ENCODE measurements around the gene NOS2. TPM values are rescaled to one million over a fixed set of nuclear protein-coding genes. Genes with fewer than 3 reads are reported as not detected.
"Not testable (repeated sequence)": the region's sequence is repeated elsewhere in the genome, so short reads cannot be mapped to it uniquely, and the experiment has no call there.

Gene NOS2
- total RNA-seq: 1 to 10 TPM in 1 of 4 donors, under 1 TPM in 2, not detected in 1; 0.57 to 1.1 (median 0.59) TPM

DNA sequence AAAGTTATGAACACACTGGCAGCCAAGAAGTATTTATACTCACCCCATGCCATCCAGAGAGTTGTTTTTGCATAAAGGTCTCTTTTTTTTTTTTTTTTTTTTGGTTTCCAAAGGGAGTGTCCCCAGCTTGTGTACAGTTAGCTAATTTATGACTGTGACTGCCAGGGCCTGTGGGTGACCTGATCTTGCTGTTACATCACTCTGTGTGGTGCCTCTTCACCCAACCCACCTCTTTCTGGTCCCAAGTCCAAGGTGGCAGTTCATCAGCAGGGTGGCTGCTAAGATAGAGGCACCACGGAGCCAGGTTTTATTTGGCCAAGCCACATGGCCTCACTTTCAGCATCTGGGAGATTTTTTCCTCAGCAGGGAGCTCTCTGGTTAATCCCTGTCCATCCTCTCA is at the start of gene NOS2:
TSS of gene NOS2 (minus strand) at position 8 of the 400 bp plus-strand sequence. CDS start 1,720 bp downstream, outside the sequence.
- intact Hi-C loops (cut with DNase I; ENCODE audit: low total_unique reads): no loop called here
- no peak within 1 kb of the TSS for H3K4me3 ChIP-seq (ENCODE audit: low read depth, poor library complexity, severe bottlenecking)
- WGBS, 2 donors: 20 to 41% methylated on average over 1 of the region's 1 CpG
- no peak for TF ChIP-seq POLR2A (IDR thresholded peaks at IDR 0.05)
- TF ChIP-seq, protein P1, sequence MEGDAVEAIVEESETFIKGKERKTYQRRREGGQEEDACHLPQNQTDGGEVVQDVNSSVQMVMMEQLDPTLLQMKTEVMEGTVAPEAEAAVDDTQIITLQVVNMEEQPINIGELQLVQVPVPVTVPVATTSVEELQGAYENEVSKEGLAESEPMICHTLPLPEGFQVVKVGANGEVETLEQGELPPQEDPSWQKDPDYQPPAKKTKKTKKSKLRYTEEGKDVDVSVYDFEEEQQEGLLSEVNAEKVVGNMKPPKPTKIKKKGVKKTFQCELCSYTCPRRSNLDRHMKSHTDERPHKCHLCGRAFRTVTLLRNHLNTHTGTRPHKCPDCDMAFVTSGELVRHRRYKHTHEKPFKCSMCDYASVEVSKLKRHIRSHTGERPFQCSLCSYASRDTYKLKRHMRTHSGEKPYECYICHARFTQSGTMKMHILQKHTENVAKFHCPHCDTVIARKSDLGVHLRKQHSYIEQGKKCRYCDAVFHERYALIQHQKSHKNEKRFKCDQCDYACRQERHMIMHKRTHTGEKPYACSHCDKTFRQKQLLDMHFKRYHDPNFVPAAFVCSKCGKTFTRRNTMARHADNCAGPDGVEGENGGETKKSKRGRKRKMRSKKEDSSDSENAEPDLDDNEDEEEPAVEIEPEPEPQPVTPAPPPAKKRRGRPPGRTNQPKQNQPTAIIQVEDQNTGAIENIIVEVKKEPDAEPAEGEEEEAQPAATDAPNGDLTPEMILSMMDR (IDR thresholded peaks at IDR 0.05): no peak
- DNase-seq (ENCODE audit: low spot score in 2 of 2): no peak

DNA sequence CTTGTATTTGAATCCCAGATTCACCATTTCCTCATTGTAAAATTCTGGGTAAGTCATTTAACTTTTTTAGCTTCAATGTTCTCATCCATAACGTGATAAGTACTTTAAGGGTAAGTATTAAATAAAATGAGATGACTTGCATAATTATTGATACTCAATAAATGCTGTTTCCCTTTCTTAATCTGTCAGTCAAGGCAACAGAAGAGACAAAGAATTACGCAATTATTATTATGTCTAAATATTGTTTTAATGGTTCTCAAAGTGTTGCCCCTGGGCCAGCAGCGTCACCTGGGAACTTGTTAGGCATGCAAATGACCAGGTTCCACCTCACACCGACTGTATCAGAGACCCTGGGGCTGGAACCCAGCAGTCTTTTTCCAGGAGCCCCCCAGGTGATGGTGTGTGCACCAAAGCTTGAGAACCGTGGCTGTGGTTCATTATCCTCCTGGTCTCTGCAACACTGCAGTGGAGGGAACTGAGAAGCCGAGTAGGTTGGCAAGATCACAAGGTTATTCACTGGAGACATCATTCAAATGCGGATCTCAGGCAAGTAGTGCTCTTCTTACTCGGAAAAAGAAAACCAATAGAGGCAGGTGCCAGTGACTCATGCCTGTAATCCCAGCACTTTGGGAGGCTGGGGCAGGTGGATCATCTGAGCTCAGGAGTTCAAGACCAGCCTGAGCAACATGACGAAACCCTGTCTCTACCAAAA is 49.3 kb upstream of the NOS2 start:
- DNase-seq (ENCODE audit: low spot score in 2 of 2): no peak
- intact Hi-C loops (cut with DNase I; ENCODE audit: low total_unique reads): no loop called here
- H3K4me3 ChIP-seq (ENCODE audit: low read depth, poor library complexity, severe bottlenecking): no peak overlapping the region
- TF ChIP-seq, protein P1 (IDR thresholded peaks at IDR 0.05): no peak
- TF ChIP-seq POLR2A (IDR thresholded peaks at IDR 0.05): no peak
- 67 to 74% methylated on average over 9 of the region's 9 CpGs for WGBS, 2 donors

DNA sequence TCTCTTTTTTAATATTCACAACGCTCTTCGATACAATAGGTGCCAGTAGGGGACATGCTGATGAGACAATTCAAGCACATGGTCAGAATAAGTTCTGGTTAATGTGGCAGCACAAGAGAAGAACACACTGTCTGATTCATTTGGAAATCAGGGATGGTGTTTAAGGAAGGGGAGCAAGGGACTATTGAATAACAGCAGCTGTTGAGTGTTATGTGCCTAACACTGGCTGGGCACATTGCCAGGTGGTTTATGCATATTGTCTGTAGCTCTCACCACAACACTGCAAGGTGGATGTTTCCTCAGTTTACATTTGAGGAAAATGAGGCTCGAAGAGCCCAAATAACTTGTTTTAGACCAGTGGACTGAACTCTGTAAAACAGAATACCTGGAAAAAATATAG is 48.6 kb upstream of the NOS2 start:
- intact Hi-C loops (cut with DNase I; ENCODE audit: low total_unique reads): no loop called here
- 90 to 91% methylated on average over 3 of the region's 3 CpGs for WGBS, 2 donors
- H3K4me3 ChIP-seq (ENCODE audit: low read depth, poor library complexity, severe bottlenecking): no peak overlapping the region
- DNase-seq (ENCODE audit: low spot score in 2 of 2): no peak
- TF ChIP-seq POLR2A (IDR thresholded peaks at IDR 0.05): no peak
- TF ChIP-seq, protein P1 (IDR thresholded peaks at IDR 0.05): no peak

DNA sequence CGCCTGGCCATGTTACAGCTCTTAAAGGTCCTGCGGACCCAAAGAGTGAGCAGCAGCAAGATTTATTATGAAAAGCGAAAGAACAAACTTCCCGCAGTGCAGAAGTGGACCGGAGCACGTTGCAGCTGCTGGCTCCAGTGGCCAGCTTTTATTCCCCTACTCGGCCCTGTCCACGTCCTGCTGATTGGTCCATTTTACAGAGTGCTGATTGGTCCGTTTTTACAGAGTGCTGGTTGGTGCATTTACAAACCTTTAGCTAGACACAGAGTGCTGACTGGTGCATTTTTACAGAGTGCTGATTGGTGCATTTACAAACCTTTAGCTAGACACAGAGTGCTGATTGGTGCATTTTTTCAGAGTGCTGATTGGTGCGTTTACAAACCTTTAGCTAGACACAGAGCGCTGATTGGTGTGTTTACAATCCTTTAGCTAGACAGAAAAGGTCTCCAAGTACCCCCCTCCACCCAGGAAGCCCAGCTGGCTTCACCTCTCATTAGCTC is 46.5 kb upstream of the NOS2 start:
- 83 to 91% methylated on average over 11 of the region's 11 CpGs for WGBS, 2 donors
- H3K4me3 ChIP-seq (ENCODE audit: low read depth, poor library complexity, severe bottlenecking); DNase-seq (ENCODE audit: low spot score in 2 of 2): not testable (repeated sequence)

DNA sequence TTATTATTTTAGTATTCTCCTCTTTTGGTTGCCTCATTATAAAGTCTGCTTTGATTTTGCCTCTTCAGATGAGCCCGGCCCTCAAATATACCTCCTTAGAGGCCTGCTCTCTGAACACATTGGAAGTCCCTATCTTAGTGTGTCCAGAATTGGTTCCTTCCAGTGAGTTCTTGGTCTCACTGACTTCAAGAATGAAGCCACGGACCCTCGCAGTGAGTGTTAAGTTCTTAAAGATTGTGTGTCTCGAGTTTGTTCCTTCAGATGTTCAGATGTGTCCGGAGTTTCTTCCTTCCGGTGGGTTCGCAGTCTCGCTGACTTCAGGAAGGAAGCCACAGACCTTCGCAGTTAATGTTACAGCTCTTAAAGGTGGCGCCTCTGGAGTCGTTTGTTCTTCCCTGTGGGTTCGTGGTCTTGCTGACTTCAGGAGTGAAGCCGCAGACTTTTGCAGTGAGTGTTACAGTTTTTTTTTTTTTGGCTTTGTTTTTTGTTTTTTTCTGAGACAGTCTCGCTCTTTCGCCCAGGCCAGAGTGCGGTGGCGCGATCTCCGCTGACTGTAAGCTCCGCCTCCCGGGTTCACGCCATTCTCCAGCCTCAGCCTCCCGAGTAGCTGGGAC is 45.8 kb upstream of the NOS2 start:
- 75 to 91% methylated on average over 23 of the region's 23 CpGs for WGBS, 2 donors
- no peak overlapping the region for H3K4me3 ChIP-seq (ENCODE audit: low read depth, poor library complexity, severe bottlenecking)

More for the DNA sequence above, 46.5 kb upstream of the NOS2 start:
- intact Hi-C loops (cut with DNase I; ENCODE audit: low total_unique reads): not testable (repeated sequence)

More for the DNA sequence above, 45.8 kb upstream of the NOS2 start:
- intact Hi-C loops (cut with DNase I; ENCODE audit: low total_unique reads): no loop called here
- TF ChIP-seq POLR2A (IDR thresholded peaks at IDR 0.05): no peak
- TF ChIP-seq, protein P1 (IDR thresholded peaks at IDR 0.05): no peak
- DNase-seq (ENCODE audit: low spot score in 2 of 2): no peak

All from lower leg skin (tissue), 4 donors.